Activated CD4-positive, alpha-beta T cell treated with anti-CD3 and anti-CD28 coated beads, Interleukin-2, amount 50 U/mL, for 1 hour (primary cell): ENCODE results near the gene STIM1.

Experiments
- DNase-seq: peaks from one replicate; pipeline ENCODE4 v3.0.0-alpha.2; 2020

The STIM1 gene

DNA sequence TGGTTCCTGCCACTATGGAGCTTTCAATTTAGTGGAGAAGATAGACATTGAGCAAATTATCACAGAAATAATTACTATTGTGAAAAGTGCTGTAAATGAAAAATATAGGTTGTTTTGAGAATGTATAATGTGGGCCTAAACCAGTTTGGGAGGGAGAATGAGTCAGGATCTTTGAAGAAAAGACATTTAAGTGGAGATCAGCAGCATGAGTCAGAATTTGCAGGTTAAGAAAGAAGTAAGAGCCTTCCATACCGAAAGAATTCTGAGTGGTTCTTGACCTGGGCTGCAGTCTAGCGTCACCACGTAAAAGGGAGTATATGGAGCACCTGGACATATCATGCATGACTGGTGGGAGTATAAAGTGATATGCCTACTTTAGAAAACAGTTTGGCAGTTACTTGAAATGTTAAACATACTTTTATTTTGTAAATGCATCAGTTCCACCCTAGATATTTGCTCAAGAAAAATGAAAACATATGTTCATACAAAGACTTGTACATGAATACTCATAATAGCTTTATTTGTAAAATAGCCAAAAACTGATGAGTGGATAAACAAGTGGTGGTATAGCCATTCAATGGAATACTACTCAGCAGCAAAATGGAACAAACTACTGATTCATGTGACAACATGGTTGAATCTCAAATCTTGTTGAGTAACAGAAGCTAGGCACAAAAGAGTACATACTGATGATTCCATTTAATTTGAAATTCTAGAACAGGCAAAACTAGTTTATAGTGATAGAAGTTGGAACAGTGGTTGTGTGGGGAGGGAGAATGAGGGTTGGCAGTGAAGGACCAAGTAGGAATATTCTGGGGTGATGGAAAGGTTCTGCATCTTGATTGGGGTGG, 99.2 kb downstream of the STIM1 start:
- DNase-seq = no peak

- no peak for DNase-seq
These were observed 99.8 kb downstream of the STIM1 start for GRCh38 chr11:3955299-3955665.

GRCh38 chr11:3956038-3956437, 100.6 kb downstream of the STIM1 start:
- no peak for DNase-seq

- no peak for DNase-seq
These were observed 101.3 kb downstream of the STIM1 start for GRCh38 chr11:3956748-3957147.

DNA sequence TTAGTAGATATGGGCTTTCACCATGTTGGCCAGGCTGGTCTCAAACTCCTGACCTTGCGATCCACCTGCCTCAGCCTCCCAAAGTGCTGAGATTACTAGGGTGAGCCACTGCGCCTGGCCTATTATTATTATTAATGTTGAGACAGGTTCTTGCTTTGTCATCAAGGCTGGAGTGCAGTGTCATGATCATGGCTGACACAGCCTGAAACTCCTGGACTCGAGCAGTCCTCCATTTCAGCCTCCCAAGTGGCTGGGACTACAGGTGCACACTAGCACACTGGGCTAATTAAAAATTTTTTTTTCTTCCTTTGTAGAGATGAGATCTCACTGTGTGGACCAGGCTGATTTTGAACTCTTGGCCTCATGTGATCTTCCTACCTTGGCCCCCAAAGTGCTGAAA, 102.0 kb downstream of the STIM1 start:
- no peak for DNase-seq

GRCh38 chr11:3958281-3958680, 102.8 kb downstream of the STIM1 start:
- no peak for DNase-seq

- DNase-seq = no peak
These were observed 103.8 kb downstream of the STIM1 start for GRCh38 chr11:3959015-3959902.

DNA sequence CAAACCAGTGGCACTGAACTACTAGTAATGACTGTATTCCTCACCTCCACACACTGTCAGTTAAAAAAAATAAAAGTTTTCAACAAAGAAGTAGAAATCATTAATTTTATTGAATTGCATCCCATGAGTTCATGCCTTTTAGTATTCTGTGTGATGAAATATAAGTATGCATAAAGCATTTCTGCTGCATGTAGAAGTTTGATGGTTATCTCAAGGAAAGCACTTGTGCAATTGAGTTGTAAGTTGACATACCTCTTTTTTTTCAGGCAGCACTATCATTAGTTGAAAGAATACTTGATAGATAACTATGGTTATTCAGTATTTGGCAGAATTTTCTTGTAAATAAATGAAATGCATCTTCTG, 104.4 kb downstream of the STIM1 start:
- no peak for DNase-seq

DNA sequence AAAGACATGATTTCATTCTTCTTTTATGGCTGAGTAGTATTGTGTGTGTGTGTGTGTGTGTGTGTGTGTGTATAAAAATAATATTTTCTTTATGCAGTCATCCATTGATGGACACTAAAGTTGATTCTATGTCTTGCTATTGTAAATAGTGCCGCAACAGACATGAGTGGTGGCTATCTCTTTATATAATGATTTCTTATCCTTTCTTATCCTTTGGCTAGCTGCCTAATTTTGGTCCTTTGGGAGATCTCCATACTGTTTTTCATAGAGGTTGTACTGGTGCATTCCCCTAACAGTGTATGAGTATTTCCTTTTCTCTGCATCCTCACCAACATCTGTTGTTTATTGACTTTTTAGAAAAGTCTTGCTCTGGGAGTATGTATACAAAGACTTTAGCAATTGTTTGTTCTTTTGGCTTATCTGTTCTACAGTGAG, 107.0 kb downstream of the STIM1 start:
- no peak for DNase-seq

- DNase-seq = no peak
These were observed 108.6 kb downstream of the STIM1 start for GRCh38 chr11:3964056-3964455.

DNA sequence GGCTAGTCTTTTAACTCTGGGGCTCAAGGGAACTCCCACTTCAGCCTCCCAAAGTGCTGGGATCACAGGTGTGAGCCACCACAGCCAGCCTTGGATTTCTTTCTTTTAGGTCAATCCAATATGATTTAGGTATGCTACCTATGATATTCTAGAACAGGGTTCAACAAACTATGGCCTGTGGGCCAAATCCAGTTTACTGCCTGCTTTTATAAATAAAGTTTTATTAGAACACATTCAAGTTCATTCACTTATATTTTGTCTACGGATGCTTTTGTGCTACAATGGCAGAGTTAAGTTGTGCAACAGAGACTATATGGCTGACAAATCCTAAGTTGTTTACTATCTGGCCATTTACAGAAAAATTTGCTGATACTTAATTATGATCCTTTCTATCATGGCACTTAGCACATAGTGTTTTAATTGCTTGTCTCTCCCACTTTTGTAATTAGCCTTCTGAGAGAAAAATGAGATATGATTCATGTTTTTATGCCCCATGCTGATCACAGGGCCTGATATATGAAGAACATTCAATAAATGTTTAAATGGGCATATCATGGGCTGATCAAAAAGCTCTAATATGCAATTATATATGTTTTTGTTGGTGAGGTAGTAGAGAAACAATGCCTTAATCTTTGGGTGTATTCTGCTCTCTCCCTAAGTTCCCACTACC, 109.6 kb downstream of the STIM1 start:
- no peak for DNase-seq

- DNase-seq = no peak
These were observed 112.2 kb downstream of the STIM1 start for GRCh38 chr11:3967695-3968094.

DNA sequence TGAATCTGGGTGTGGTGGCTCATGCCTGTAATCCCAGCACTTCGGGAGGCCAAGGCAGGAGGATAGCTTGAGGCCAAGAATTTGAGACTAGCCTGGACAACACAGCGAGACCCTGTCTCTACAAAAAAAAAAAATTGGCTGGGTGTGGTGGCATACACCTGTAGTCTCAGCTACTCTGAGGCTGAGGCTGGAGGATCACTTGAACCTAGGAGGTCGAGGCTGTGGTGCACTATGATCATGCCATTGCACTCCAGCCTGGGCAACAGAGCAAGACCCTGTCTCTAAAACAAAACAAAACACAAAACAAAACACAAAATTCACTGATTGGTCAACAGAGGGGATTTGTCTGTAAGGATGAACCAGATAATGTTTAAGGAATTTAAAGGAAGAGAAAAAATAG, 113.7 kb downstream of the STIM1 start:
- DNase-seq = no peak

DNA sequence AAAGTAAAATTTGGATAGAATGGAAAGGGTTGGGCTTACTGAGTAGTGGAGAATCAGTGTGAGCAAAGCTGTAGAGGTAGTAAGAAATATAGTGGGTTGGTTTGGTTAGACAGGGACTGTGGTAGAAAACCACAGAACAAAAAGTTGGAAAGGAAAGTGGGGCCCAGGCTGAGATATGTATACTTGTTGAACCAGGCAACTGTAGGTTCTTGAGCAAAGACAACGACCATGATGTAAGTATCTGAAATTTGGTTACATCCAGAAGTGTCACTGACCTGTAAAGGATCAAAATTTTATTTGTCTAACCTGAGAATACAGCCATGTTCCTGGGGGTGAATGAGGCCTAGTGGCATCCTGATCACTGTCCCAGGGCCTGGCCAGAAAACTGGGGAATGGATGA, 114.1 kb downstream of the STIM1 start:
- no peak for DNase-seq

GRCh38 chr11:3970108-3970507, 114.6 kb downstream of the STIM1 start:
- no peak for DNase-seq

DNA sequence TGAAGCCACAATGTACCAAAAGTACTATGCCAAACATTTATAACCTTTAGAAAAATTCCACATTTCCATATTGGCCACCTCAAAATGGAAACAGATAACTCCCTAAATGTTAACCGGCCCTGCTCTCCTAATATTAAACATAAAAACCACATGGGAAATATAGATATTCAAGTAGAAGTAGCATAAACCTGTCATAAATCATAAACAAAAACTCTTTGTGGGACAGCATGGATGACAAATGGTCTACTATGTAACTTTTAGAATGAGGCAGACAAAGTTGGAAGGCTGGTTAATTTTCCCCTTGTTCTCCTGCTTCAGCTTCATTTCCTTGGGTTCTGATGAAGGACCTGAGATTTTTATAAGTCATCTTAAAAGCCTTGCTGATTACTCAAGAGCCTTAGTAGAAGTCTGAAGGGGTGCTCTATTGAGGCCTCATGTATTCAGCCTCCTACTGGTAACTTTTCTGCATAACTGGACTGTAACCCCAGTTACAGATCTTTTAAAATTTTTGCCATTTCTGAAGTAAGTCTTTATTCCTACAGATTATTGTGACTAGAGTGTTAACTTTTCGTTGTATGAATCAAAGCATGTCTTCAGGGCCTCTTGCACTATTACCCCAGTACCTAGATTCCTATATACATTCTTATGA, 116.4 kb downstream of the STIM1 start:
- DNase-seq = no peak

- DNase-seq = no peak
These were observed 117.0 kb downstream of the STIM1 start for GRCh38 chr11:3972431-3972830.

- no peak for DNase-seq
These were observed 121.6 kb downstream of the STIM1 start for GRCh38 chr11:3977078-3977477.

- DNase-seq = no peak
These were observed 125.7 kb downstream of the STIM1 start for GRCh38 chr11:3981084-3981633.

DNA sequence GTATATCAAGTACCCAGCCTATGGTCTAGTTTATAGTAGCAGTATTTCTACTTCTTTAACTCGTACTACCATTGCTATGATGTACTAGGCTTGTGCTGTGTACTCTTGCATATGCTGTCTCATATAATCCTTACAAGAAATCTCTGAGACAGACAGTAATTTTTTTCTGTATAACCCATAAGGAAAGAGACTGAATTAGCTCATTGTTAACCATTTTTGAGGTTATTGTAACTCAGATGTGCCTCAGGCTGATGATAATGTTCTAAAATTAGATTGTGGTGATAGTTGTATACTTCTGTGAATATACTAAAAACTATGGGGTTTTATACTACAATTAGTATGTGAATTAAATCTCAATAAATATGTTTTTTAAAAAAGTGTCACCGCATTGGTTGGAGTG, 127.0 kb downstream of the STIM1 start:
- DNase-seq = no peak

- DNase-seq = no peak
These were observed 127.6 kb downstream of the STIM1 start for GRCh38 chr11:3983101-3983500.

DNA sequence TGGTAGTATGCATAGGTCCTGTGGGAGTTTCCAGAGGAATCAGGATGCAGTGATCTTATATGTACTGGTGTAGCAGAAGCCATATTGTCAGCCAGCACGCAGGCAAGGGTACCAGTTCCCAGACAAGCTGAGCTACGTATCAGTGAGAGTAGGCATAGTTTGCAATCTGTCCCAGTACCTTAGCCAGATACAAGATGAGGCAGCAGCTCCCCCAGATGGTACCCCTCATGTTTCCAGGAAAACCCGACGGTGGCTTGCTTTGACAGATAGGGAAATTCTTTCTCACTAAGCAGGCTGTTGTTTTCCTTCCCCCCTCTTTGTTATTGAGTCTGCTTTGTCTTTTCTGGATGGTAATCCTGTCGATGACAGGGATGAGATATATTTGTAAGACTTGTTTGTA, 129.4 kb downstream of the STIM1 start:
- DNase-seq = peak; percentile 28

DNA sequence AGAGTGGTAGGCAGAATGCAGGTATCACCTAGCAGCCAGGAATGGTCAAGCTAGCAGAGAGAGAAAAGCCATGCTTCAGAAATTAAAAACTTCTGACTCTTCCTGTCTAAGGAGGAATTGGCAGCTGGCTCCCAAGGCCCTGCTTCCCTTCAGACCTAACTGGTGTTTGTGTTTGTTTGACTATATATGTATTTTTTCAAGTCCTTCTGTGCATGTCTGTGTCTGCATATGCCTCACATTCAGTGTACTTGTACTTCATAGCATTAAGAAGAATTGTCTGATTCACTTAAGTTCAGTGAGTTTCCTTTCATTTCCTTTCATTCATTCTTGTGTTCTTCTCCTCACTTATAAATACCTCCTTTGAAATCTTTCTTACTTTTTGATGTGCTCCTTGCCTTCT, 130.2 kb downstream of the STIM1 start:
- no peak for DNase-seq
